ENCODE results near the gene MEF2A. TPM values are rescaled to one million over a fixed set of nuclear protein-coding genes. Genes with fewer than 3 reads are reported as not detected.
A peak's percentile ranks its signal among the peaks of the same experiment; 100 is the strongest.

Gene MEF2A
- total RNA-seq, 1 experiment from 2014 or later = 21.3 TPM

DNA sequence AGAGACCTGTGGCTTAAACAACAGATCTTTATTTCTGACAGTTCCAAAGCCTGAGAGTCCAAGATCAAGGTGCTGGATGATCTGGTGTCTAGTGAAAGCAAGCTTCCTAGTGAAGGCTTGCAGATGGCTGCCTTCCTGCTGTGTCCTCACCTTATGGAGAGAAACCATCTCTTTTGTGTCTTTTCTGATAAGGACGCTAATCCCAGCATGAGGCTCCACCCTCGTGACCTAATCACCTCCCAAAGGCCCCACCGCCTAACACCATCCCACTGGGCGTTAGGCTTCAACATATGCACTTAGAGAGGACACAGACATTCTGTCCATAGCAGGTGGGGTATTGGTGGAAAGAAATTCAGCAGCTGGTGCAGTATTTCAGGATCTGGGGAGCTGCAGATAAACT lies 187.3 kb downstream of the MEF2A start:
- intact Hi-C loops (cut with micrococcal nuclease) = no loop called here
- ATAC-seq (no peak), DNase-seq (no peak)
- H3K4me1 ChIP-seq (ENCODE audit: insufficient read depth, low read length) = peaks cover 9% of the 10 kb centered on the region; the same call in 1 of the 2 replicates
- no peaks in the 10 kb centered on the region for H3K79me2 ChIP-seq (ENCODE audit: low read length)
- H3F3A ChIP-seq (ENCODE audit: low read length, unreplicated experiment) = no peaks in the 10 kb centered on the region
- H3K27ac ChIP-seq (ENCODE audit: low read length) = no peak overlapping the region
- TF ChIP-seq EZH2 (IDR thresholded peaks at IDR 0.05; ENCODE audit: low read length, unreplicated experiment) (no peak), EZH2phosphoT487 (IDR thresholded peaks at IDR 0.05; ENCODE audit: borderline replicate concordance, low read length) (no peak)
- TF ChIP-seq, protein P1, sequence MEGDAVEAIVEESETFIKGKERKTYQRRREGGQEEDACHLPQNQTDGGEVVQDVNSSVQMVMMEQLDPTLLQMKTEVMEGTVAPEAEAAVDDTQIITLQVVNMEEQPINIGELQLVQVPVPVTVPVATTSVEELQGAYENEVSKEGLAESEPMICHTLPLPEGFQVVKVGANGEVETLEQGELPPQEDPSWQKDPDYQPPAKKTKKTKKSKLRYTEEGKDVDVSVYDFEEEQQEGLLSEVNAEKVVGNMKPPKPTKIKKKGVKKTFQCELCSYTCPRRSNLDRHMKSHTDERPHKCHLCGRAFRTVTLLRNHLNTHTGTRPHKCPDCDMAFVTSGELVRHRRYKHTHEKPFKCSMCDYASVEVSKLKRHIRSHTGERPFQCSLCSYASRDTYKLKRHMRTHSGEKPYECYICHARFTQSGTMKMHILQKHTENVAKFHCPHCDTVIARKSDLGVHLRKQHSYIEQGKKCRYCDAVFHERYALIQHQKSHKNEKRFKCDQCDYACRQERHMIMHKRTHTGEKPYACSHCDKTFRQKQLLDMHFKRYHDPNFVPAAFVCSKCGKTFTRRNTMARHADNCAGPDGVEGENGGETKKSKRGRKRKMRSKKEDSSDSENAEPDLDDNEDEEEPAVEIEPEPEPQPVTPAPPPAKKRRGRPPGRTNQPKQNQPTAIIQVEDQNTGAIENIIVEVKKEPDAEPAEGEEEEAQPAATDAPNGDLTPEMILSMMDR (conservative IDR thresholded peaks at IDR 0.05; ENCODE audit: low read depth, low read length) = no peak
- ChIA-PET POLR2A (ENCODE audit: unreplicated experiment) (no interaction called here), CTCF (interaction anchor here (0.6 kb wide), 1 partner anchor 45 kb away, joined by 3 read pairs; no protein-coding TSS in a partner anchor)
- H3K9me3 ChIP-seq (ENCODE audit: low read length) = no peaks in the 10 kb centered on the region
- H3K4me2 ChIP-seq (ENCODE audit: low read length) = no peak overlapping the region
- no peak overlapping the region for H3K4me3 ChIP-seq (ENCODE audit: low read length)
- H3K27me3 ChIP-seq (ENCODE audit: low read length) = no peaks in the 10 kb centered on the region
- H4K20me1 ChIP-seq (ENCODE audit: low read length) = no peaks in the 10 kb centered on the region
- H3K36me3 ChIP-seq (ENCODE audit: low read depth, low read length) = no peaks in the 10 kb centered on the region
- H3K9me2 ChIP-seq (replicated peaks; ENCODE audit: low read length) = no peaks in the 10 kb centered on the region
- no peak overlapping the region for H2AFZ ChIP-seq (ENCODE audit: low read length)
- no TSS peak for BruUV-seq (replicated peaks)
- H3K9ac ChIP-seq (ENCODE audit: low read length) = no peak overlapping the region

DNA sequence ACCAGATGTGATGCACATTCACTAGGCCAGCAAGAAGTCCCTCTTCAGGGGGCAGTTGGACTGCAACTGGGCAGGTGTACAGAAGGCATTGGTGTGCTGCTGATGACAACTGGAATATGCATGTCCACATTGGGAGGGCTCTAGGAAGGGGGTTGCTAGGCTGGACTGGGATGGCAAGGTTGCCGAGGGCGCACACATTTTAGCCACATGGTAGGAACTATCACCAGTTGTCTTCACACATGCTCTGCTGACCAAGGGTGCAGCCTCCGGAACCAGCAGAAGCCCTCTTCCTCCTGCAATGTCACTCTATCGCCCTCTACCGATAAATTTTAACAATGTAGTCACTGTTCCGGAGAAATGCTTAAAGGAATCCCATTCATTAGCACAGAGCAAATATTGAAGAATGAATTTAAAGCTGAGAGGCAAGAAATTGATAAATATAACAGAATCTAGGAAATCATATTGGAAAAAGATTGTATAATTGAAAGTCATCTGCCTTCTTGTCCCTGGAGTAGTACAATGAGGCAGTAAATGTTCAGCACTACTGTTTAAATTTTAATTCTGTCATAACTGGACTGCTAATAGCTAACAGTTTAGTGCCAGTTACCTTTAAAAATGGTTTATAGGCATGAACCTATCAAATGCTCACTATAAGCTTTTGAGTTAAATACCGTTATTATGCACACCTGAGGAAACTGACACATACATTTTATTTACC lies 190.1 kb downstream of the MEF2A start:
- CTCF ChIA-PET = interaction anchor here (0.5 to 1.6 kb wide), 5 partner anchors 23 to 493 kb away, joined by 3 to 23 read pairs (median 5); partner anchors contain the start of gene LYSMD4

More for the DNA sequence above, 190.1 kb downstream of the MEF2A start:
- Histone ChIP-seq H3K79me2 (ENCODE audit: low read length) (no peaks in the 10 kb centered on the region), H2AFZ (ENCODE audit: low read length) (0 out of 2 replicates have a peak overlapping the region, but pooled peaks have one; percentile 3), H3K4me3 (ENCODE audit: low read length) (no peak overlapping the region), H3K4me1 (ENCODE audit: insufficient read depth, low read length) (no peaks in the 10 kb centered on the region), H3K36me3 (ENCODE audit: low read depth, low read length) (no peaks in the 10 kb centered on the region), H3K27ac (ENCODE audit: low read length) (no peak overlapping the region), H3K4me2 (ENCODE audit: low read length) (no peak overlapping the region), H3K9me2 (replicated peaks; ENCODE audit: low read length) (no peaks in the 10 kb centered on the region), H4K20me1 (ENCODE audit: low read length) (no peaks in the 10 kb centered on the region), H3K9ac (ENCODE audit: low read length) (no peak overlapping the region), H3K9me3 (ENCODE audit: low read length) (no peaks in the 10 kb centered on the region), H3F3A (ENCODE audit: low read length, unreplicated experiment) (no peaks in the 10 kb centered on the region), H3K27me3 (ENCODE audit: low read length) (no peaks in the 10 kb centered on the region)
- TF ChIP-seq, protein P1 (conservative IDR thresholded peaks at IDR 0.05; ENCODE audit: low read depth, low read length) = peak; percentile 82
- no peak for TF ChIP-seq EZH2 (IDR thresholded peaks at IDR 0.05; ENCODE audit: low read length, unreplicated experiment)
- intact Hi-C loops (cut with micrococcal nuclease) = no loop called here
- POLR2A ChIA-PET (ENCODE audit: unreplicated experiment) = no interaction called here
- DNase-seq (peak; percentile 84), ATAC-seq (peak; percentile 91)
- no TSS peak for BruUV-seq (replicated peaks)
